Skin of body (tissue), 3 donors: ENCODE results near the gene SLC6A20. TPM values are rescaled to one million over a fixed set of nuclear protein-coding genes. Genes with fewer than 3 reads are reported as not detected.
A peak's percentile ranks its signal among the peaks of the same experiment; 100 is the strongest.

ENCODE experiments used
- DNase-seq: peaks from one replicate; lab custom pipeline; 2025; lab: John Stamatoyannopoulos, UW
- small RNA-seq: library from RNA; depleted of rRNA; stranded (forward); fragments of <200 nt; gene quantifications from one replicate; pipeline ENCODE3, GENCODE V24; 2014; ENCODE audit warnings: low replicate concordance
- total RNA-seq: library from RNA; depleted of rRNA; stranded (reverse); fragments of >200 nt; gene quantifications from one replicate; pipeline ENCODE4 v1.2.3, GENCODE V29; 2014

Gene SLC6A20
- total RNA-seq, 1 donor from 2014 or later: 0.39 TPM

DNA sequence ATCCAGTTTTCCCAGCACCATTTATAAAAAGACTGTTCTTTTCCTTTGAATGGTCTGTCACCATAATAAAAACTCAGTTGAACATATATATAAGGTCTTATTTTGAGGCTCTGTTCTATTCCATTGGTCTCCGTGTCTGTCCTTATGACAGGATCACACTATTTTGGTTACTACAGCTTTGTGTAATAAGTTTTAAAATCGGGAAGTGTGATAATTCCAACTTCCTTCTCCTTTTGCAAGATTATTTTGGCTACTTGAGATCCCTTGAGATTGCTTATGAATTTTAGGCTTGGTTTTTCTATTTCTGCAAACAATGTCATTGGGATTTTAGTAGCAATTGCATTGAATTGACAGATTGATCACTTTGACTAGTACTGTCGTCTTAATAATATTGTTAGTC, 71.4 kb downstream of the SLC6A20 start:
- DNase-seq: no peak

DNA sequence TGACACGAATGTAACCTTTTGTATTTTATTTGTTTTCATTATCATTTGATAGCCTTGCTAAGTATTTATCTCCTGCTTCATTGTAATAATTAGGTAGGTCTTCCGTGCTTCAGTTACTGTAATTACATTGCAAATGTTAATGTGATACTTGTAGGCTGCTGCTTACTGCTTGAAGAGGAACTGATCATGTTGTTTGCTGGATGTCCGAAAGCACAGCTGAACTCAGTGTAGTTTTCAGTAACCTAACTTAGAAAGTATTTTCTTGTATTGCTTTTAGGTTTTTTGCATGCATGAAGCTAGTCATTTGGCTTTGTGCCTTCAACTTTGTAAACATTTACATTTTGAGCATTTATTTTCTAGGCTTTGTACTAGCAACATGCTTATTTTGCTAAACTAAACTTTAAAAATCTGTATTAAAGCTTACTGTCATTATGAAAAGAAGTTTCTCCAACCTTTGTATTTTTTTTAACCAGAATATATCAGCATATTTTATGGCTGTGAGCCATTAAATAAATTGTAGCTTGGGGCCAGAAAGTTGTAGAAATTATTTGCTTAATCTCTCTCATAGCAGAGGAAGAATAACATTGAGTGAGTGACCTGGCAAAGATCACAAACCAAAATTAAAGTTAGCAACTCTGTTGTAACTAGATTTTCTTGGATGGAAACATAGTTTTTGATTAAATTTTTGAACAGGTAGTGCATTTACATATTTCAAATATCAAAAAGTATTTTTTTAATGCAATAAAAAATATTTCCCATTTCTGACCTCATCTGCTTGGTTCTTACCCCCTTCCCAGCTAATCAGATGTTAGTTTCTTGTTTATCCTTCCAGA, 76.5 kb downstream of the SLC6A20 start:
- peak; percentile 2 for DNase-seq

- DNase-seq: no peak
Observed at GRCh38 chr3:45716790-45717336, 79.5 kb downstream of the SLC6A20 start.

GRCh38 chr3:45715945-45716344, 80.4 kb downstream of the SLC6A20 start:
- DNase-seq: no peak

DNA sequence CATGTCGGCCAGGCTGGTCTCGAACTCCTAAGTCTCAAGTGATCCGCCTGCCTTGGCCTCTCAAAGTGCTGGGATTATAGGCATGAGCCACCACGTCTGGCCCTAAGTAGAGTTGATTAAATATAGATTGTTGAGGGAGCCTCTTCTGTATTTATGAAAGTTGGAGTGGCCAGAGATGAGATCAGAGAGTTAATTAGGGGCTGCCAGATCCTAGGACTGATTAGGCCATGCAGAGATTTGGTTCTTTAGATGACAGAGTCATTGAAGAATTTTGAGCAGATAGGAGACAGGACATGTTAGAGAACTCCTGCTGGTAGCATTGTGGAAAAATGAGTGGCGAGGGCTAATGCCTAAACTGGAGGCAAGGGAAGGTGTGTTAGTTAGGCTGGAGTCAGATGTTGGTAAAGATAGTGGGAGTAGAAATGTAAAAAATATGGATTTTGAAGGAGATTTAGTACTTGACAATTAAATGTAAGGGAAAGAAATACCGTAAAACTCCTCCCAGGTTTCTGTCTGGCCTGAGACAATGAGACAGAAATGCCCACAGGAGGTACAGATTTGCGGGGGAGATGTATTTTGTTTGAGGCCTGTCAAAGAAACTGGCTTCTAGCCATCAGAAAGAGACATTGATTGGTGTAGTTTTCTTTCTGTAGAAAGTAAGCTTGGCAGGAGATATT, 83.8 kb downstream of the SLC6A20 start:
- DNase-seq: no peak

DNA sequence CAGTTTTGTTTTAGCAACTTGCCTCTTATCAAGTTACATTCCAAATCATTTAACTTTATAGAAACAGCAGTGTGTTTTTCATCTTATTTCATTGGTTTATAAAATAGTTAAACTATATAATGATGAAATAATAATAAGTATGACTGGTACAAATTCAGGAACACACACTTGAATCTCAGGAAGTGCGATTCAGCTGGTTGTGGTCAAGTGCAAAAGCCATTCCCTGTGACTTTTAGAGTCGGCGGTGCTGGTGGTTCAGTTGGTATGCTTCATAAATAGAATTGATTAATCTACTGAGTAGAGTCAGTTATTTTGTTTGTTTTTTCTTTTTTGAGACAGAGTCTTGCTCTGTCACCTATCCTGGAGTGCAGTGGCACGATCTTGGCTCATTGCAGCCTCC, 84.4 kb downstream of the SLC6A20 start:
- DNase-seq: no peak

DNA sequence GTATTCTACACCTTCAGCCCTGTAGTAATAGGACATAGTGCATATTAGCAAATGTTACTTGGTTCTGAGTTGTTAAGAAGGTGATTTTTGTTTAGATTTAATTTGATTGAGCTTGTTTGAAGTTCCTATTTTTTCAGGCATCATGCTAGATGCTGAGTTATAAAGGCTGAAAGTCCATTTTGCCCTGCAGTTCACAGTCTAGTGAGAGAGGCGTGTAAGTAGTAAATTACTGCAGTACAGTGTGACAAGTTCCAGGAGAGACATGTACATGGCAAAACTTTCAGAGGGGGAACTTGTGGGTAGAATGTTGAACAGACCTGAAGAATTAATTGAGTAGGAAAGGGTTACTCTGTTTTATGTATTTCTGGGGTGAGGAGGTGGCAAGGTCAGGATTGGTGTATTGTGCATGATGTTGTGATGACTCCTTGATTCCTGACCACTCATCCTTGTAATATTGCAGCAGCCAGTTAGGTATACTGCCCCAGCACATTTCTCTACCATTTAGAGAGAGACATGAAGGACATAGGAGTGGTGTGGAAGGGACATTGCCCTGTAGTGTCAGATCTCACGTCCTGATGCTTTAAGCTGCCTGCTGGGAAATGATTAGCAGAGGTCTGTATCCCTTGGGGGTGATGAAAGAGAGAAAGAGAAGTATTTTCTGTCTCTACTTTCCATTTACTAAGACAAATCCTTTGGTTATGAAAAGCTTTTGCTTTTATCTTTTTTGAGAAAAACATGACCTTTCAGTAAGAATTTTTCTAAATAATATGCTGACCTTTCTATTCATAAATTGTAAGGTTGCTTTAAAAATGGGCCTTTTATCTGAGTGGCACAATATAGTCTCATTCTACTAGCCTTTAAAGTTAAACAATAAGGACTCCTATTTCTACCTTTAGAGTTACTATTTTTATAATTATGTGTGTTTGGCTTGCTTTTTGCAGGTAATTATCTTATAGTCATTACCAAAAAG, 90.2 kb downstream of the SLC6A20 start:
- no peak for DNase-seq

Small RNA genes within 50 kb of the gene (small RNA-seq; reads per million reads assigned to genes)
- gene RN7SL145P: not detected

Other genes with a start within 250 kb of the SLC6A20 start
- gene LIMD1, start 201.8 kb downstream of the SLC6A20 start, total RNA-seq: 21.5 TPM
- 45.5 TPM for gene SACM1L, start 107.1 kb downstream of the SLC6A20 start, total RNA-seq
- gene LZTFL1, start 45.6 kb upstream of the SLC6A20 start, total RNA-seq: 13.2 TPM
- gene CCR9, start 90.0 kb upstream of the SLC6A20 start, total RNA-seq: not detected
- gene CXCR6, start 146.9 kb upstream of the SLC6A20 start, total RNA-seq: 0.39 TPM
- 22.9 TPM for gene FYCO1, start 199.3 kb upstream of the SLC6A20 start, total RNA-seq
- 0.39 TPM for gene XCR1, start 230.9 kb upstream of the SLC6A20 start, total RNA-seq